Ishikawa (cell line): Measurements from ENCODE around the gene POLR2B.

Experiments used
- CEBPB ChIP-seq: IDR thresholded peaks from 2 replicates; pipeline ENCODE4 v1.6.1; 2012
- EGR1 ChIP-seq: IDR thresholded peaks from 2 replicates; pipeline ENCODE4 v1.6.1; 2012
- EP300 ChIP-seq: IDR thresholded peaks from 2 replicates; pipeline ENCODE4 v1.6.1; 2012; ENCODE audit warnings: borderline replicate concordance
- TAF1 ChIP-seq: IDR thresholded peaks from 2 replicates; pipeline ENCODE4 v1.6.1; 2012; ENCODE audit warnings: low read depth, mild to moderate bottlenecking
- YY1 ChIP-seq: IDR thresholded peaks from 2 replicates; pipeline ENCODE4 v1.6.1; 2012; ENCODE audit warnings: low read depth

GRCh38 chr4:56976837-56977320, 1.8 kb upstream of the POLR2B start:
- TF ChIP-seq EGR1 (no peak), CEBPB (no peak), TAF1 (no peak), EP300 (no peak), YY1 (0 out of 2 replicates have a peak, but pooled peaks have one; percentile 24)
